ENCODE results near the gene DAAM2.

DNA sequence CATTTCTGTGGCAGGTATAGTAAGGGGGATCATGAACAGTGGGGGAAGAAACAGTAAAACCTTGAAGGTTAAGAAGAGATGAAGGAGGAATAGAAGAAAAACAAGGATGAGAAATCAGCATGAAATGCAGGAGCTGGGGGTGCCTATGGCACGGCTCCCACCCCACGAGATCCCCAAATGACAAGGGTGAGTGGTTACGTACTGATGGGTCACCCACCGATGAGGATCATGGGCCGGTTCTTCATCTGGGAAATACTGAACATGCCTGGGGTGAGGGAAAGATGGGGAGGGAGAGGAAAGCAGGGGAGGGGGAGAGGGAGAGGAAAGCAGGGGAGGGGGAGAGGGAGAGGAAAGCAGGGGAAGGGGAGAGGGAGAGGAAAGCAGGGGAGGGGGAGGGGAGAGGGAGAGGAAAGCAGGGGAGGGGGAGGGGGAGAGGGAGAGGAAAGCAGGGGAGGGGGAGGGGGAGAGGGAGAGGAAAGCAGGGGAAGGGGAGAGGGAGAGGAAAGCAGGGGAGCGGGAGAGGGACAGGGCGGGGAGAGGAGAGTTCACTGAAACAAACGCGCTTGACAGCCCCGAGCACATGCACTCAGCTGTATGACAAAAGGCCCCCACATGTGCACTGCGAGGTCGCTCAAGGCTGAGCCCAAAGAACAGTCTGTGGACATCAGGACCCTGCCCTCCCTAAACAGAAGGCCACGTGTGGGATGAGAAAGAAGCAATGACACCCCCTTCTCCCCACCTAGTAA lies 116.8 kb downstream of the DAAM2 start:
- TF ChIP-seq JUN (IDR thresholded peaks at IDR 0.05; ENCODE audit: borderline replicate concordance, insufficient read depth, insufficient read length, low read depth) (no peak), EZH2 (IDR thresholded peaks at IDR 0.05; ENCODE audit: borderline replicate concordance, low read depth, low read length, severe bottlenecking) (no peak)
- TF ChIP-seq, protein P1, sequence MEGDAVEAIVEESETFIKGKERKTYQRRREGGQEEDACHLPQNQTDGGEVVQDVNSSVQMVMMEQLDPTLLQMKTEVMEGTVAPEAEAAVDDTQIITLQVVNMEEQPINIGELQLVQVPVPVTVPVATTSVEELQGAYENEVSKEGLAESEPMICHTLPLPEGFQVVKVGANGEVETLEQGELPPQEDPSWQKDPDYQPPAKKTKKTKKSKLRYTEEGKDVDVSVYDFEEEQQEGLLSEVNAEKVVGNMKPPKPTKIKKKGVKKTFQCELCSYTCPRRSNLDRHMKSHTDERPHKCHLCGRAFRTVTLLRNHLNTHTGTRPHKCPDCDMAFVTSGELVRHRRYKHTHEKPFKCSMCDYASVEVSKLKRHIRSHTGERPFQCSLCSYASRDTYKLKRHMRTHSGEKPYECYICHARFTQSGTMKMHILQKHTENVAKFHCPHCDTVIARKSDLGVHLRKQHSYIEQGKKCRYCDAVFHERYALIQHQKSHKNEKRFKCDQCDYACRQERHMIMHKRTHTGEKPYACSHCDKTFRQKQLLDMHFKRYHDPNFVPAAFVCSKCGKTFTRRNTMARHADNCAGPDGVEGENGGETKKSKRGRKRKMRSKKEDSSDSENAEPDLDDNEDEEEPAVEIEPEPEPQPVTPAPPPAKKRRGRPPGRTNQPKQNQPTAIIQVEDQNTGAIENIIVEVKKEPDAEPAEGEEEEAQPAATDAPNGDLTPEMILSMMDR (IDR thresholded peaks at IDR 0.05; ENCODE audit: extremely low read depth in 1 of 2, insufficient read depth in 1 of 2, low read depth in 1 of 2, low read length in 2 of 2), result no peak
